PC-3 (cell line): Measurements from ENCODE around the gene SGCD.

ENCODE experiments used
- EZH2phosphoT487 ChIP-seq: fragments of 300-600 bp; sonication (generic); IDR thresholded peaks from 2 replicates; pipeline ENCODE4 v1.6.1; 2018; ENCODE audit warnings: mild to moderate bottlenecking, antibody characterized with exemption, low read length, borderline replicate concordance
- TF ChIP-seq, protein P1 (sequence below): fragments of 300-600 bp; sonication (generic); conservative IDR thresholded peaks from 2 replicates; pipeline ENCODE4 v1.5.1; 2017; ENCODE audit warnings: antibody characterized with exemption, low read depth, mild to moderate bottlenecking, low read length

DNA sequence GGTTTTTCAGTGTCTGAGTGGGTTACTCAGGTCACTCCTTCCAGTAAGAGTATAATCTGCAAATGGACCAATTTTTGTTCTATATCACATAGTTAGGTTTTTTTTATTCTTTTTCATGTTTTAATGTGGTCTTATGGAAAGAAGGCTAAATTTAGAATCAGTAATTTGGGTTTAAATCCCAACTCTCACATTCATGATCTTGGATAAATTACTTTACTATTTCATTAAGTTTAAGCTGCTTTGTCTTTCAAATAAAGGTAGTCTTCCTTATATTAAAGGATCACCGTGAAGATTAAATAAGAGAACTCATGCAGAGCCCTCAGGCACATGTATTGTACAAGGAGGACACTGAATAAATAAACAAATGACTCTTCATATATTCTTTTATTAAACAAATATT lies 234.7 kb downstream of the SGCD start:
- TF ChIP-seq, protein P1, sequence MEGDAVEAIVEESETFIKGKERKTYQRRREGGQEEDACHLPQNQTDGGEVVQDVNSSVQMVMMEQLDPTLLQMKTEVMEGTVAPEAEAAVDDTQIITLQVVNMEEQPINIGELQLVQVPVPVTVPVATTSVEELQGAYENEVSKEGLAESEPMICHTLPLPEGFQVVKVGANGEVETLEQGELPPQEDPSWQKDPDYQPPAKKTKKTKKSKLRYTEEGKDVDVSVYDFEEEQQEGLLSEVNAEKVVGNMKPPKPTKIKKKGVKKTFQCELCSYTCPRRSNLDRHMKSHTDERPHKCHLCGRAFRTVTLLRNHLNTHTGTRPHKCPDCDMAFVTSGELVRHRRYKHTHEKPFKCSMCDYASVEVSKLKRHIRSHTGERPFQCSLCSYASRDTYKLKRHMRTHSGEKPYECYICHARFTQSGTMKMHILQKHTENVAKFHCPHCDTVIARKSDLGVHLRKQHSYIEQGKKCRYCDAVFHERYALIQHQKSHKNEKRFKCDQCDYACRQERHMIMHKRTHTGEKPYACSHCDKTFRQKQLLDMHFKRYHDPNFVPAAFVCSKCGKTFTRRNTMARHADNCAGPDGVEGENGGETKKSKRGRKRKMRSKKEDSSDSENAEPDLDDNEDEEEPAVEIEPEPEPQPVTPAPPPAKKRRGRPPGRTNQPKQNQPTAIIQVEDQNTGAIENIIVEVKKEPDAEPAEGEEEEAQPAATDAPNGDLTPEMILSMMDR = no peak
- no peak for TF ChIP-seq EZH2phosphoT487
